B cell (primary cell): ENCODE data around the gene ZFP1.

Experiments
- CTCF ChIP-seq: fragments of 200-600 bp; IDR thresholded peaks from one replicate; pipeline ENCODE4 v1.8.0; 2022; ENCODE audit warnings: antibody characterized with exemption, mild to moderate bottlenecking
- EZH2 ChIP-seq: IDR thresholded peaks from 2 replicates; pipeline ENCODE4 v1.6.1; 2012; ENCODE audit warnings: borderline replicate concordance, low read depth, mild to moderate bottlenecking, moderate library complexity, low read length; ENCODE audit not compliant: insufficient read depth, poor library complexity, severe bottlenecking

DNA sequence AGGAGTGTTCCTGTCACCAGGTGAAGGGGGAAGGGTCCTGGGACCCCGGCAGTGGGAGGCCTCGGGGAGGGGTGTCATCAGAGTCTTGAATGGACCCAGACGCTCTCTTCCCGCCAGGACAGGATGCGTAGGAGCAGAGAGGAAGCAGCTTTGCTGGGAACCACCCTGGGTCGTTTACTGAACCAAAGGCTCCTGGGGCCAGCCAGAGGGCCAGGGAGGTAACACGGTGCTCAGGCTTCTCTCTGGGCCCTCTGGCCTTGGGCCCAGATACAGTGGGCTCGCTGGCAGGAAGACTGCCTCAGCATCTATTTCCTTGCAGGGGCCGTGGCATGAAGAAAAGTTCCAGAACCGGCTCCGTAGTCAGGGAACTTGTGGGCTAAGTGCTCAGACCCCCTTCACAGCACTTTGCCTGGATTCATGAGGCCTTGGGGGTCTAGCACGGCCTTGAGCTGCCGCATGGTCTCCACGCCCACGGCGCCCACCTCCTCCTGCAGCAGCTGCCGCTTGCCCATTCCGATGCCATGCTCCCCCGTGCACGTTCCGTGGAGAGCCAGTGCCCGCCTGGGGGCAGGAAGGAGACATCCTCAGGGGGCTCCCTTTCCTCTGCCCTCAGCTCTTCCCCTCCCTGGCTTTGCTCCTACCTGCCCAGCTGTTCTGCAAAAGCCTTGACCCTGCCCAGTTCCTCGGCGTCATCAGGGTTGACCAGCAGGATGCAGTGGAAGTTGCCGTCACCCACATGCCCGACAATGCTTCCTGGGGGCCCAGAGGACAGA is 36.2 kb upstream of the ZFP1 start:
- no peak for TF ChIP-seq EZH2
- TF ChIP-seq CTCF: no peak
